Activated T-cell treated with anti-CD3 and anti-CD28 coated beads for 4 hours (primary cell): ENCODE measurements around the gene LRRFIP1.
"Not testable (repeated sequence)": the region's sequence is repeated elsewhere in the genome, so short reads cannot be mapped to it uniquely, and the experiment has no call there.

ENCODE experiments used
- DNase-seq: peaks from one replicate; pipeline ENCODE4 v3.0.0-alpha.2; 2020

LRRFIP1 gene

GRCh38 chr2:237732070-237732469 lies 104.7 kb downstream of the LRRFIP1 start:
- DNase-seq: no peak

- DNase-seq: no peak
Measured at GRCh38 chr2:237732790-237733381, 105.5 kb downstream of the LRRFIP1 start.

GRCh38 chr2:237733677-237734300 lies 106.4 kb downstream of the LRRFIP1 start:
- no peak for DNase-seq

GRCh38 chr2:237734905-237735623 lies 107.7 kb downstream of the LRRFIP1 start:
- DNase-seq: no peak

GRCh38 chr2:237735798-237736197 lies 108.4 kb downstream of the LRRFIP1 start:
- DNase-seq: no peak

- no peak for DNase-seq
Measured at GRCh38 chr2:237736783-237737182, 109.4 kb downstream of the LRRFIP1 start.

- no peak for DNase-seq
Measured at GRCh38 chr2:237737196-237737865, 109.9 kb downstream of the LRRFIP1 start.

- no peak for DNase-seq
Measured at GRCh38 chr2:237738255-237738654, 110.9 kb downstream of the LRRFIP1 start.

GRCh38 chr2:237739101-237739500 lies 111.7 kb downstream of the LRRFIP1 start:
- DNase-seq: no peak

GRCh38 chr2:237742191-237742590 lies 114.8 kb downstream of the LRRFIP1 start:
- no peak for DNase-seq

- DNase-seq: no peak
Measured at GRCh38 chr2:237742614-237743013, 115.2 kb downstream of the LRRFIP1 start.

- DNase-seq: no peak
Measured at GRCh38 chr2:237743024-237743423, 115.6 kb downstream of the LRRFIP1 start.

- DNase-seq: no peak
Measured at GRCh38 chr2:237743561-237744269, 116.3 kb downstream of the LRRFIP1 start.

GRCh38 chr2:237744270-237744612 lies 116.9 kb downstream of the LRRFIP1 start:
- DNase-seq: no peak

- peak; percentile 72 for DNase-seq
Measured at GRCh38 chr2:237744613-237745249, 117.3 kb downstream of the LRRFIP1 start.

- DNase-seq: no peak
Measured at GRCh38 chr2:237745250-237745613, 117.8 kb downstream of the LRRFIP1 start.

- DNase-seq: no peak
Measured at GRCh38 chr2:237746302-237747080, 119.1 kb downstream of the LRRFIP1 start.

- no peak for DNase-seq
Measured at GRCh38 chr2:237747189-237747588, 119.8 kb downstream of the LRRFIP1 start.

- no peak for DNase-seq
Measured at GRCh38 chr2:237749002-237749401, 121.6 kb downstream of the LRRFIP1 start.

- DNase-seq: no peak
Measured at GRCh38 chr2:237749961-237750360, 122.6 kb downstream of the LRRFIP1 start.

GRCh38 chr2:237750441-237750840 lies 123.1 kb downstream of the LRRFIP1 start:
- DNase-seq: not testable (repeated sequence)

GRCh38 chr2:237752761-237753165 lies 125.4 kb downstream of the LRRFIP1 start:
- no peak for DNase-seq
